ENCODE results near the gene NPDC1.

The NPDC1 gene

GRCh38 chr9:137027369-137028262, 18.4 kb downstream of the NPDC1 start, which contains the start of gene ABCA2:
Gene ABCA2 (minus strand): TSS chr9:137028237. CDS start chr9:137028140, 97 bp downstream.
- TF ChIP-seq TEAD4 (IDR thresholded peaks at IDR 0.05) (no peak), ZBTB7A (IDR thresholded peaks at IDR 0.05; ENCODE audit: low read depth) (peak; percentile 80; the same call in 1 of the 2 replicates)

DNA sequence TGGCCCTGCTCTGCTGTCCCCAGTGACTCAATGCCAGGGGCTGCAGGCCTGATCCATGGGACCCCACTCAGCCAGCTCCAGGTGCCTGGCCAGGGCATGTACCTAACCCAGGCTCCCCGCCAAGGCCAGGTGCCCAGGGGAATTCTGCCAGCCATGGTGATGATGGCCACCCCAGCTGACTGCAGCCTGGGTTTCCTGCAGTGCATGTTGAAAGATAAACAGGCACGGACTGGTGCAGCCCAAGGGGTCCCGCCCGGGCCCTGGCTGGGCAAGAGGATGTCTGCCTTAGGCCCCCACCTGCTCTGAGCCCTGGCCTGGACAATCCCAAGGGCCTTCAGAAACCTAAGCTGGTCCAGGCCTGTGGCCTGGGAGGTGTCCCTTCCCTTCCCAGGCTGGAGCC, 19.1 kb downstream of the NPDC1 start:
- no peak for TF ChIP-seq RAD21 (IDR thresholded peaks at IDR 0.05; ENCODE audit: low read depth)
- TF ChIP-seq, protein P1, sequence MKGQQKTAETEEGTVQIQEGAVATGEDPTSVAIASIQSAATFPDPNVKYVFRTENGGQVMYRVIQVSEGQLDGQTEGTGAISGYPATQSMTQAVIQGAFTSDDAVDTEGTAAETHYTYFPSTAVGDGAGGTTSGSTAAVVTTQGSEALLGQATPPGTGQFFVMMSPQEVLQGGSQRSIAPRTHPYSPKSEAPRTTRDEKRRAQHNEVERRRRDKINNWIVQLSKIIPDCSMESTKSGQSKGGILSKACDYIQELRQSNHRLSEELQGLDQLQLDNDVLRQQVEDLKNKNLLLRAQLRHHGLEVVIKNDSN (IDR thresholded peaks at IDR 0.05), result no peak
- TF ChIP-seq ZBTB7A (IDR thresholded peaks at IDR 0.05; ENCODE audit: low read depth), result no peak
- no peak for TF ChIP-seq TAF1 (IDR thresholded peaks at IDR 0.05; ENCODE audit: low read depth)
- TF ChIP-seq NFIC (IDR thresholded peaks at IDR 0.05), result no peak
- no peak for TF ChIP-seq REST (IDR thresholded peaks at IDR 0.05; ENCODE audit: low read depth)
- no peak for TF ChIP-seq EGR1 (IDR thresholded peaks at IDR 0.05)
- TF ChIP-seq FOXM1 (IDR thresholded peaks at IDR 0.05; ENCODE audit: borderline replicate concordance, low read depth), result no peak
- TF ChIP-seq CREB1 (IDR thresholded peaks at IDR 0.05; ENCODE audit: low read depth), result no peak
- TF ChIP-seq TCF12 (IDR thresholded peaks at IDR 0.05; ENCODE audit: low read depth), result no peak
- TF ChIP-seq YY1 (IDR thresholded peaks at IDR 0.05; ENCODE audit: low read depth), result no peak
- TF ChIP-seq CEBPB (IDR thresholded peaks at IDR 0.05), result no peak

DNA sequence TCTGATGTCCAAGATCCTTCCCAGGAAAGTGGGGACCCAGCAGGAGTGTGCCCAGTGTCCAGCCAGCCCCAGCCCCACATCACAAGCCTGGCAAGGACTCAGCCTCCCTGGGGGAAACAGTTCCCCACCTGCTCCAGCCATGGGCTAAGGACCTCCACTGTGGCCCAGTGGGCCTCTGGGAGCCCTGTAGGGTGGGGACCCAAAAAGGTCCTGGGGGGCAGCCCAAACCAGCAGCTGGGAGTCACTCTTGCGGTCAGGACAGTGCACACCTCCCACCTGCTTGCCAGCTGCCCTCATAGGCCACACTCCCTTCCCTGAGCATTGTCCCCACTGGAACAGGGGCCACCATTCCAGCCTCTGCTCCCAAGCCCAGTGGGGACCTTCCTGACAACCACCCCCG, 19.6 kb downstream of the NPDC1 start:
- TF ChIP-seq, protein P1 (IDR thresholded peaks at IDR 0.05), result no peak
- TF ChIP-seq FOXM1 (IDR thresholded peaks at IDR 0.05; ENCODE audit: borderline replicate concordance, low read depth) (no peak), ZBTB7A (IDR thresholded peaks at IDR 0.05; ENCODE audit: low read depth) (no peak), MAX (IDR thresholded peaks at IDR 0.05) (no peak), EGR1 (IDR thresholded peaks at IDR 0.05) (no peak), CREB1 (IDR thresholded peaks at IDR 0.05; ENCODE audit: low read depth) (no peak), TAF1 (IDR thresholded peaks at IDR 0.05; ENCODE audit: low read depth) (no peak), EP300 (IDR thresholded peaks at IDR 0.05; ENCODE audit: borderline replicate concordance) (no peak), YY1 (IDR thresholded peaks at IDR 0.05; ENCODE audit: low read depth) (no peak), TEAD4 (IDR thresholded peaks at IDR 0.05) (no peak), RAD21 (IDR thresholded peaks at IDR 0.05; ENCODE audit: low read depth) (no peak), NFIC (IDR thresholded peaks at IDR 0.05) (no peak), TCF12 (IDR thresholded peaks at IDR 0.05; ENCODE audit: low read depth) (no peak), REST (IDR thresholded peaks at IDR 0.05; ENCODE audit: low read depth) (no peak)

DNA sequence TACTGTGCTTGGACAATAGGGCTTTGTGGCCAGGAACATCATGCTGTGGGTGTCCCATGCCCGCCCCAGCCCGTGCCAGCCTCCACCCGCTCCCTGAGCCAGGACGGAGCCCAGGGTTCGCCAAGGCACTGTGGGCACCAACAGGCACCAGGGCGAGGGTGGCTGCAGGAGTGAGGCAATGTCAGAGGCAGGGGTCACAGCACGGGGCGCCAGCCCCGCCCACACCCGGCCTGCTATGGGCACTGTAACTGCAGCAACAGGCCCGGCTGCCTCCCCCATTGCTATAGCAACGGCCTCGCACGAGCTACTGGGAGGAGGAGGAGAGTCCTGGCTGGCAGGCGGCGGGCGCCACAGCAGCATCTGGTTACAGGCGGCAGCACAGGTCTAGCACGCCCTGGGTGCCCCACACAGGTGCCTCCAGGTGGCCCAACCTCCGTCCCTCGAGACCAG, 20.4 kb downstream of the NPDC1 start:
- TF ChIP-seq EP300 (IDR thresholded peaks at IDR 0.05; ENCODE audit: borderline replicate concordance), result no peak
- TF ChIP-seq ZBTB7A (IDR thresholded peaks at IDR 0.05; ENCODE audit: low read depth), result peak; percentile 26; the same call in 1 of the 2 replicates
- TF ChIP-seq YY1 (IDR thresholded peaks at IDR 0.05; ENCODE audit: low read depth), result no peak
- TF ChIP-seq TAF1 (IDR thresholded peaks at IDR 0.05; ENCODE audit: low read depth), result no peak
- TF ChIP-seq TCF12 (IDR thresholded peaks at IDR 0.05; ENCODE audit: low read depth), result peak; percentile 53; the same call in 1 of the 2 replicates
- TF ChIP-seq, protein P1 (IDR thresholded peaks at IDR 0.05), result no peak
- TF ChIP-seq MAX (IDR thresholded peaks at IDR 0.05), result peak; percentile 85
- TF ChIP-seq RAD21 (IDR thresholded peaks at IDR 0.05; ENCODE audit: low read depth), result peak; percentile 39; the same call in 1 of the 2 replicates
- TF ChIP-seq TEAD4 (IDR thresholded peaks at IDR 0.05), result no peak
- no peak for TF ChIP-seq REST (IDR thresholded peaks at IDR 0.05; ENCODE audit: low read depth)
- TF ChIP-seq EGR1 (IDR thresholded peaks at IDR 0.05), result peak; percentile 50; the same call in 1 of the 2 replicates
- TF ChIP-seq CREB1 (IDR thresholded peaks at IDR 0.05; ENCODE audit: low read depth), result no peak
- TF ChIP-seq FOXM1 (IDR thresholded peaks at IDR 0.05; ENCODE audit: borderline replicate concordance, low read depth), result no peak
- no peak for TF ChIP-seq NFIC (IDR thresholded peaks at IDR 0.05)
- TF ChIP-seq CEBPB (IDR thresholded peaks at IDR 0.05), result peak; percentile 47; the same call in 1 of the 2 replicates

Data from Ishikawa (cell line).